ENCODE results near the gene NUDT2. TPM values are rescaled to one million over a fixed set of nuclear protein-coding genes. Genes with fewer than 3 reads are reported as not detected.
"Not testable (repeated sequence)": the region's sequence is repeated elsewhere in the genome, so short reads cannot be mapped to it uniquely, and the experiment has no call there.

The NUDT2 gene
- total RNA-seq, result 25.0 TPM

DNA sequence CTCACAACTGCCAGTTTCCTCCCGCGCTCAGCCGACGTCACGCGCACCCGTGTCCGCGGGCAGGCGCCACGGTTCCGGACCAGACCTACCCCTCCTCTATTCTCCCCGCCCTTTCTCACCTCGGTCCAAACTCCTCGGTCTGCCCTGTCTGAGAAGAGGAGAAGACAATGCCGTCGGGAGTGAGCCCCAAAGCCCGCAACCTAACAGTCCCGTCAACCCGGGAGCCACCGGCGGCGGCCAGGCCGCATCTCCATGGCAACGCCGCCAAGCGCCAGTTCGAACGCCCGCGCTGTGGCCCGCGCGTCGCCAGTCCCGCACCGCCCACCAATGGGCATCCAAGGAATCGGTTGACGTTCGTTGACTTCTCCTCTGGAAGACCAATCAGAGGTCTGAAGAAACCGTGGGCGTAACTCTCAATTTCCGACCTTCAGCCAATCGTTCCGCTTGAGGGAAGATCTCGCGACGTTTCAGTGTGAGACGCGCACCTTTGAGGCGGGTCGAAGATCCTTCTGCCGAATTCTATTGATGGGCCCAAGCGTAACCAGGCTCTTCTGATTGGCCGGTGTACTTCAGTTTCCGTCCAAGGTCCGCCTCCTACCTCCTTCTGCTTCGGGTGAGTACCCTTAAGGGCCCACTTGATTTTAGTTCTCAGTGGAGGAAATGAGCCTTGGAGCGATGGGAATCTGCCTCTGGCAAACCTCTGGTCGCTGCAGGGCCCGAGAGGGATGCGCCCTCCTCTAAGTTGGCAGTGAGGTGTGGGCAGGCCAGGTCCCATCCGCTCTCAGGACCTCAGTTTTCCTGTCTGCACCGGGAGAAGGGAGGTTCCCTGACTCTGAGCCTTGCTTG lies at the start of gene NUDT2, which contains the start of gene KIF24:
Gene NUDT2, plus strand, starts transcription at position 583 of the 846 bp plus-strand sequence. CDS start 9,471 bp downstream, outside the sequence.
Gene KIF24, minus strand, starts transcription at position 282 of the 846 bp plus-strand sequence. CDS start 17,922 bp downstream, outside the sequence.
- DNase-seq, result peak; percentile 100

DNA sequence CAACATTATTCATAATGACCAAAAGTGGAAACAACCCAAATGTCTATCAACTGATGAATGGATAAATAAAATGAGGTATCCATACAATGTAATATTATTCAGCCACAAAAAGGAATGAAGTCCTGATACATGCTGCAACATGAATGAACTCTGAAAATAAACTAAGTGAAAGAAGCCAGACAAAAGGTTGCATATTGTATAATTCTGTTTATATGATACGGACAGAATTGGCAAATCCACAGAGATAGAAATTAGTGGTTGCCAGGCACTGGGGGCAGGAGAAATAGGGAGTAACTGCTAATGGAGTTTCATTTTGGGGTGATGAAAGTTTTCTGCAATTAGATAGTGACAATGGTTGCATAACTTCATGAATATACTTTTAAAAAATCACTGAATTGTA lies 47.3 kb upstream of the NUDT2 start:
- no peak for DNase-seq

DNA sequence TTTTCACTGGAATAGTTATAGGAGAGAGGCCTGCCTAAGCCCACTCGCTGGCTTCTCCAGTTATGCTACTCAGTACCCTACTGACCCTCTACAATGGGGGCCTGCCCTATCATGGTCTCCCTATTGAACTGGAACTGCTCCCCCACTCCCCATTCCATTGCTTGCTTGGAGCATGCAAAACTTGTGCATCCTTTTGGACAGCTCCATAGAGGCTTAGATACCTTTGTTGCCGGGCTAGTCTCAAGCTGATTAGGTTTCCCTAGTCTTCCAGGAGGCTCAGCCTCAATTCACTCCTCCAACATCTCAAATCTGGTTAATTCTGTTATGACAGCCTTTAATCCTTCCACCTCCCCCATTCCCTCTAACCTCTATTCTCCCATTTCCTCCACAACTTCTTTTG lies 40.2 kb upstream of the NUDT2 start:
- no peak for DNase-seq

DNA sequence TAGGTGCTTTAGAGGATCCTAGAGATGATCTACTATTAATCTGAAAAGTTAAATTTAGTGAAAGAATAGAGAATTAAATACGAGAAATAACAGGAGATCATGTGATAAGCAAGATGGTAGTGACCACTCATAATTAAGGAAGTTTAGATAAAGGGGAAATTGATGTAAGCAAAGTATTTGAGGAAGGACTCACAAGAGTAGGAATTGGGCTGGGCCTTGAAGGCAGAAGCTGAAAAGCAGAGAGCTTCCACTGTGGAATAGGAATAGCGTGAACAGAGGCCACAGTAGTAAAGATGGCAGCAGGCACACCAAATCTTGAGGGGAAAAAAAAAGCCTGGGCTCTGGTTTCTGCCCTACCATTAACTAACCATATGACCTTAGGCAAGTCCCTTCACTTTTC lies 38.3 kb upstream of the NUDT2 start:
- no peak for DNase-seq

DNA sequence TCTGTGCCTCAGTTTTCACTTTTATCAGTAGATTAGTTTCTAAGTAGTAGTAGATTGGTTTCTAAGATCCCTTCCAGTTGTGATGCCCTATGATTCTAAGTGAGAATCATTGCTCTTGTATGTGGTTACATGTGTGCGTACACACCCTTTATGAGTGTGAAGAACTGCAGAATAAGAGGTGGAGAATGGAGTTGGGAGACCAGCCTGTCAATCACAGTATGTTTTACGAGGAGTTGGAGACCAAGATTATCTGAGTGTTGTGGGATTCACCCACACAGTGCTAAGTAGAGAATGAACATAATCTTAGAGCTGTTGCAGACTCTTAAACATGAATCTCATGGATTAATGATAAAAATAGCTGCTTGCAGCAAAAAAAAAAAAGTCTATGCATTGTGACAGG lies 37.9 kb upstream of the NUDT2 start:
- no peak for DNase-seq

DNA sequence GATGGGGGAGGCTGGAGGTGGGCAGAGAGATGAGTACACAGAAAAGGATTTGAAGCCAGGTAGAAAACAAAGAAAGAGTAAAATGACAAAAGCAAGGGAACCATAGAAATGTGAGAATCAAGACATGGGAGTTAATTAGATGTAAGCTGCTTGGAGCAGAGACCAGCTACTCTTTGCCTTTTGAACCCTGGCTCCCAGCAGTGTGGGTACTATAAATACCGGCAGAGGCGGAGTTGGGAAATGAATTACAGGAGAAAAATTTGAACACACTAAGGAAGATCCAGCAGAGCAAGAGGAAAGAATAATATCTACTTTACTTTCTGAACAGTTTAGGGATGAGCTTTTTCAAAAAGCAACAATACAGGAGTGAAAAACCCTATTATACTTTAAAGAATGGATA lies 36.8 kb upstream of the NUDT2 start:
- no peak for DNase-seq

DNA sequence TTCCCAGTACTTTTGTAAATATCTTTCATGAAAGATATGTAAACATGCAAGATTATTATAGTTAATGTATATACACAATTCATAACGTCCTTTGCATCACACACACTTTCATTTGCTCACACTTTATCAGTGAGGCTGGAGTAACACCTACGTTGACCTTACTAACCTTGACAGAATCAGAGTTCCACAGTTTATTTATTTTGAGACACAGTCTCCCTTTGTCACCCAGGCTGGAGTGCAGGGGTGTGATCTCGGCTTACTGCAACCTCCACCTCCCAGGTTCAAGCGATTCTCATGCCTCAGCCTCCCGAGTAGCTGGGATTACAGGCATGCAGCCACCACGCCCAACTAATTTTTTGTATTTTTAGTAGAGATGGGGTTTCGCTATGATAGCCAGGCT lies 28.3 kb upstream of the NUDT2 start:
- not testable (repeated sequence) for DNase-seq

DNA sequence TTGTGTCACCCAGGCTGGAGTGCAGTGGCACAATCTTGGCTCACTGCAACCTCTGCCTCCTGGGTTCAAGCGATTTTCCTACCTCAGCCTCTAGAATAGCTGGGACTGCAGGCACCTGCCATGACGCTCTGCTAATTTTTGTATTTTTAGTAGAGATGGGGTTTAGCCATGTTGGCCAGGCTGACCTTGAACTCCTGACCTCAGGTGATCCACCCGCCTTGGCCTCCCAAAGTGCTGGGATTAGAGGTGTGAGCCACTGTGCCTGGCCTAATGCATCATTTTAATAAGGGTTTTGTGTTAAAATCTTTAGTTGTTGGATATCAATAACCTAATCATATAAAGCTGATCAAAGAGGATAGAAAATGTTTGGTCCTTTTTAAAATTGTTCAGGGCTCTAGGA lies 21.1 kb upstream of the NUDT2 start:
- not testable (repeated sequence) for DNase-seq

DNA sequence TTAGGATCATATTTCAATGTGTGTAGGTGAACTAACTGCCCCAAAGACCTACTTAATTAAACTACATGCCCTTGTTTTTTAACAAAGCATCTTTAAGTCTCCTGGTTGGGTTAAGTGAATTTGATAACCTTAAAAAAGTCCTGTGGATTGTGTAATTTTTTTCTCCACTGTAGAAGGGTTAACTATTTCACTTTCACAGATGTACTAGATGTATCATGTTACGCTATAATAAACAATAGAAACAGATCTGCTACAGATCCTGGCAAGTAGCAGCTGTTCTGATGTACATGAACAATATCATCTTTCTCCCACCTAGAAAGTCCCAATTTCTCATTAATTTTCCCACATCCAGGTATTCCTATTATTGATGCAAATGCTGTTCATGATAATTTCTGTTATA lies 19.2 kb upstream of the NUDT2 start:
- DNase-seq, result no peak

DNA sequence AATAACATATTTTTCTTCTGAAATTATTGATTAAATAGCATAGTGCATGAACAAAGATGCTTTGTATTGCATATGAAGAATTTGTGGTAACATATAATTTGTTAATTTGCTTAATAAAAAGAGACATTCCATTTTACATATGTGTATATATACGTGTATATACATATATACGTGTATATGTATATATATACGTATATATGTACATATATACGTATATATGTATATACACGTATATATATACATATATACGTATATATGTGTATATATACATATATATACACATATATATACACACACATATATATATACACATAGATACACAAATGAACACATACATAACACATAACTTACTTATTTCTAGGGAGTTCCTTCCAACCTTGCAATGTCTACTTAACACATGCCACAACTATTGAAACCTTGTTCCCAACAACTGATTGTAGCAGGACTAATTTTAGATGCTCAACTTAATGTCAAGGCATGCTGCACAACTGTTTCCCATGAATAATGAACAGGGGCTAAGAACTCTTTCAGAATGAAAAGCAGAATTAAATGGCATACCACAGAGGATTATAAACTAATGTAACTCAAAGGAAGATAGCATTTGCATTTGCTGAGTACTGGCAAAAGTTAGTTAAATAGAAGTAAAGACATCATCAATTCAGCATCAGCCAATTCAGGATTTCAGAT lies 17.7 kb upstream of the NUDT2 start:
- DNase-seq, result peak; percentile 54

DNA sequence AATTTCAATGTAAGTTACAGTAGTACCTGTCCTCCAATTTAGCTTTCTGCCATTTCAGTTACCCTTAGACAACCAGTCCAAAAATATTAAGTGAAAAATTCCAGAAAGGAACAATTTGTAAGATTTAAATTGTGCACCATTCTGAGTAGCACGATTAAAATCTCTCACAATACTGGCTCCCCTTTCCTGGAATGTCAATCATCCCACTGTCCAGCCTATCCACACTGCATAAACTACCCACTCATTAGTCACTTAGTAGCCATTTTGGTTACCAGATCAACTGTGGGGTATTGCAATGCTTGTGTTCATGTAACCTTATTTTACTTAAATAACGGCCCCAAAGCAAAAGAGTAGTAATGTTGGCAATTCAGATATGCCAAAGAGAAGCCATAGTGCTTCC lies 11.9 kb upstream of the NUDT2 start:
- no peak for DNase-seq

DNA sequence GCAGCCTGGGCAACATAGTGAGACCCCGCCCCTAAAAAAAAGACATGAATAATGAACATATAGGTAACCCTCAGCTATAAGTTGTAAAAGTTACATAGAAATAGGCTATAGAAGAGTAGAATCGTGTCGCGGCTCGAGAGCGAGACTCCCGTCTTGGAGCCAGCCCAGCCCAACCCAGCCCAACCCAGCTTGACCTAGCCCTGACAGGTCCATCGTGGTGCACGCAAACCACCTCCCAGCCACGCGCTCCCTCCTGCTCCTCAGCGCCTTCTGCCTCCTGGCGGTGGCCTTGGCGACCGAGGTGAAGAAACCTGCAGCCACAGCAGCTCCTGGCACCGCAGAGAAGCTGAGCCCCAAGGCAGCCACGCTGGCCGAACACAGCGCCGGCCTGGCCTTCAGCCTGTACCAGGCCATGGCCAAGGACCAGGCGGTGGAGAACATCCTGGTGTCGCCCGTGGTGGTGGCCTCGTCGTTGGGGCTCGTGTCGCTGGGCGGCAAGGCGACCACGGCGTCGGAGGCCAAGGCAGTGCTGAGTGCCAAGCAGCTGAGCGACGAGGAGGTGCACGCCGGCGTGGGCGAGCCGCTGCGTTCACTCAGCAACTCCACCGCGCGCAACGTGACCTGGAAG lies 11.1 kb upstream of the NUDT2 start:
- DNase-seq, result no peak

DNA sequence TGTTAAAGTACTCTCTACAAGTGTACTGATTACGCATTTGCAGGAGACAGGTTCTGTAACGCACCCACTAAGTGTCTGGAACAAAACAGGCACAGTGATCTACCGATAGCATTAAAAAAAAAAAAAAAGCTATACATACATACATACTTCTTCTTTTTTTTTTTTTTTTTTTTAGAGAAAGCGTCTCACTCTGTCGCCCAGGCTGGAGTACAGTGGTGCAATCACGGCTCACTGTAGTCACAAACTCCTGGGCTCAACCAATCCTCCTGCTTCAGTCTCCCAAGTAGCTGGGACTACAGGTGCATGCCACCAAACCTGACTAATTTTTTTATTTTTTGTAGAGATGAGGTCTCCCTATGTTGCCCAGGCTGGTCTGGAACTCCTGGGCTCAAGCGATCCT lies 7.9 kb upstream of the NUDT2 start:
- no peak for DNase-seq

DNA sequence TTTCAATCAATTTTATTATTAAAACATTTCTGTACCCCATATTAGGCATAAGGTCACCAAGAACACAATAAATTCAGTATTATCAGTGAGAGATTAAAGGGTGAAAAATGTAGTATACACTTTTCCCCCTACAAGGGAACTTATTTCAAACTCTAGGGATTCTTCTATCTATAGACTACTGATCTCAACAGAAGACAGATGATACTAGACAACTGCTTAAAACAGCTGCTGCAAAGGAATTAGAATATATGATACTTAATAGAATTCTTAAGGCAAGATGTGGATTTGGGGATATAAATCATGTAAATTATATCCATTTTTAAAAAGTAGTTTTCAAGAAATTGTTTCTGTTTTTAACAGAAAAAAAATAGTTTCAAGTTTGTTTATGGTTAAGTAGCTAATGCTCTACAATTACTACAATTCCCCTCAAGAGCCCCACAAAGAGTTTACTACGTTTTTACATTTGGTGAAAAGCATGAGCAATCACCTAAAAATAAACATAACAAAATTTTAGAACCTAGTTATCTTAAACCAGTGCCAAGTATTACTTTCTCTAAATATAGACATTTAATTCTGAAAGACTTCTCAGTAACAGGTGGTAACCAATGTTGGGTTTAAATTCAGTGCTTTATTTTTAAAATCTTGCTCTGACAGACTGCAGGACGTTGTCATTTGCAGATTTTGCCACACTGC lies 6.3 kb upstream of the NUDT2 start:
- peak; percentile 69 for DNase-seq

DNA sequence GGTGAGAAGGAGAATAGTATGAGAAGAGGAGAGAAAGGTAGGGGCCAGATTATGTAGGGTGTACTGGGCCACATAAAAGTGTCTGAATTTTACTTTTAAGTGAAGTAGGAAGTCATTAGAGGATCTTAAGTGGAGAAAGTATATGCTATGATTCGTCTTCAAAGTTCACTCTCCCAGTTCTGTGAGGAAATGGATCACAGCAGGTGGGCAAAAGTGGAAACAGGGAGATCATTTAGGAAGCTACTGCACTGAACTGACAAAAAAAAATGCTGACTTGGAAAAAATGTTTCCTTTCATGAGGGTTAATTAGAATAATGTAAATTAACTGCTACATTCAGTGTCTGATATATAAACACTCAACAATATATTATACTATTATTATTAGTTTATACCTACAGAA lies 2.7 kb upstream of the NUDT2 start:
- no peak for DNase-seq

DNA sequence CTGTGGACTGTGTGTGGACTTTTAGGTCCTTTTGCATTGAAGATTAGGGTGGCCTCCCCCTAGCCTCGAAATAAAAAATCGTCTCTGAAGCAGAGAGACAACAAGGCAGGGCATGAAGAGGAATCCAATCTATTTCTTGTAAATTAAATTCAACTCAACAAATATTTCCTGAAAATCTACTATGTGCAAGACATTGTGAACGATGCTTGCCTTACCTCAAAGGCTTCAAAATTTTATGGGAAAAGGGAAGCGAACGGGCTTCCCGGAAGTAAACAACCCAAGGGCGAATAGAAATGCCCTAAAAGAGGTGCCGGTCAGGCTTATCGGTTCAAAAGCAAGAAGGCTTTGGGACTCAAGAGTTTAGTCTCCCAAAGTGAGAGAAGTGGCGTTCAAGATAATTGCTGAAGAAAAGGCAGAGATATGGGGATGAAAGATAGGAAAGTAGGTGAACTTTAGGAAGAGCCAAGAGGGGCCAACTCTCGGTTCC lies 826 bp upstream of the NUDT2 start:
- DNase-seq, result no peak

DNA sequence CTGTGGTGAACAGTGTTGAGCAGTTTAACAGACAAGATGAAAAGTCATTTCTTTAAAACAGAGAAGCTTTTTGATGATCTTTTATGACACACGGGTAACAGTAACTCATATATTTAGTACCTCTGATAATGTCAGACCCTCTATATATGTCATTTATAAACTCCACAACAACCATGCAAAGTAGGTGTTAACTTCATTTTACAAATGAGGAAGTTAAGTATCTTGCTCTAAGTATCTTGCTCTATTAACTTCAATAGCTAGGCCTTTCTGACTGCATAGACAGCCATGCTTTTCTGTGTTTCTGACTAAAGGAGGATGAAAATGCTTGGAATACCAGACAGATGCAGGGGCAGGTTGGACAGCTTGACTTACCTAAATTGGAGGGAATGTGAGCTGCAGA lies 1.8 kb downstream of the NUDT2 start:
- DNase-seq, result no peak

DNA sequence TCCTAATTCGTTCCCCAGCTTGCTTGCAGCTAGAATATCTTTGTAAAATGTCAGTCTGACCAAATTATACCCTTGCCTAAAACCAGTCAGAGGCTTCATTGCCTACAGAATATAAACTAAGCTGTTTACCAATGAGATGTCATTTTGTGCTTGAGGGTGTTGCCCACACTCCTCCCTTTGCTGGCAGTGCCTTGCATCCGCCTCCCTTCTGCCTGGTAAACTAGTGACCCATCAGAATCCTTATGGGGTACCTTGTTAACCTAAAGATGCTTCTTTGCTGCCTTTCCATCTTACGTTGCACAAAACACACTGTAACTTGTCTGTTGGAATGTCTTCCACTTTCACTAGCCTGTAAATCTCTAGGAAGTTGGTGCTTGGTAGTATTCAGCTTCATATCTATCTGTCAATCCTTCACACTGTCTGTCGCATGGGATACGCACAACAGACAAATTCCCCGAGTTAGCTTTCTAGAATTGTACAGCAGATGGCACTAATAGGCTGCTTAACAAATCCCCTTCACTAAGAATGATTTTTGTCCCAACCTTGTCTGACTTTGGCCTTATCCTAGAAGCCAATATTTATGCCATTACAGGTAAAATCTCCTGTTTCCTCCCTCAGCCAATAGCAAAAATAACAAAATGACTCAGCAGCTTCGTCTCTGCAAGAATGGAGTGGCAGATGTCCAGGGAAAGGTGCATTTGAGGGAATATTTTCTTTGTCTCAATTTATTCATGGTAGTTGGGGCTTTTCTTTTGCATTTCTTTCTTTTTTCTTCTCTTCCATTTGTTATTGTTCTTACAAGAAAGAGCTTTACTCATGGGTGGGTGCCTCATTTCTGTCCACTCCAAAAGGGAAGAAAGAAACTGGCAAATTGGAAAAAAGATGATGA lies 3.0 kb downstream of the NUDT2 start:
- DNase-seq, result peak; percentile 71

DNA sequence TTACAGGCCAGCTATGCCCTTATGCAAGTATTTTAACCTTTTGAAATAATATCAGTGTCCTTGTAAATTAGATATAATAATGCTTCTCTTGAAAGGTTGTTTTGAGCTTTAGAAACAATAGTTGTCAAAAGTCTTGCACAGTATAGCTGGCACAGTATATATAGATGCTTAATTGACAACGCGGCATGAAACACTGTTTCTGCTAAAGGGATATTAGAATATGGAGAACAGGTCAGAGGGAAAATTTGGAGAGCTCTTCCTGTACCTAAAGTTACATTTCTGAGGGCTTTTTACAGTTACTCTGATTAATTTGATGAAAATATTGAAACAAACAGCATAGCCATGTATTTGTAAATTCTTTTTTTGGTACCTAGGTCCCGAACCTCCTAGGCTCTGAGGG lies 4.5 kb downstream of the NUDT2 start:
- DNase-seq, result no peak

DNA sequence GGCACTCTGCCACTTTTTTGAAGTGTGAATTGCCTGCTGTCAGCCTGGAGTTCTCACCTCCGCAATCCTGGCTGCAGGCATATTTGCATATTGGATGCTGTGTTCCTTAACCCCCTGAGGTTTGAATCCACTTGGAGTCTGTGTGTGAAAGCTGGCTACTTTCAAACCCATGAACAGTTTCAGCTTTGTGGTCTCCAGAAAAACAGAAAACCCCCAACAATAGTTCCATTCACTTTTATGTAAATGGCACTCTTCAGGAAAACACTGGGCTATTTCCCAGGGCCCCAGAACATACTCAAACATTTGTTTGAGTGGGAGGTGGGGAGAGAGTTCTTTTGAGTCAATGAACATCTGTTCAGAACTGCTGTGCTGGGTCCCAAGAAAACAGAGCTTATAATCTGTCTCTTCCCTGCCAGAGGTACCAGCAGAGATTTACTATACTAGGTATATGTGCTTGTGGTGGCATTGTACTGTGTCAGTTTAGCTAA lies 5.0 kb downstream of the NUDT2 start:
- peak; percentile 72 for DNase-seq

DNA sequence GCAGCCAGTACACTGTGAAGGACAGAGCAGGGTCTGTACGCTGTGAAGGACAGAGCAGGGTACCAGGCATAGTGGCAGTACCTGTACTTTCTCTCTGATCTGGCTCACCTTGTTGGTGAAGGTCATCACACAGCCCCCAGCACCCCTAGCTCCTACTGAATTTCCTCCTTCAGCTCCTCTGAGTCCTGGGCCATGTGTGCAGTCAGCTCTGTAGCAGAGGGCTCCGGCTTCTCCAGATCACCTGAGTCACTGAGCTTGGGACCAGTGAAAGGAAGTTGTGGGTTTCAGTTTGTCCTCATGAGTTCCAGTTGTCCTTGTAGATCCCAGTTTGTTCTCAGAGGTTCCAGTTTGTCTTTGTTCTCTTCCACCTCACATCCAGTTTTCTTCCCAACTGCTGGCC lies 5.5 kb downstream of the NUDT2 start:
- DNase-seq, result no peak

Data from tongue (tissue), 2 donors.